ENCODE data around the gene SEC24B.

DNA sequence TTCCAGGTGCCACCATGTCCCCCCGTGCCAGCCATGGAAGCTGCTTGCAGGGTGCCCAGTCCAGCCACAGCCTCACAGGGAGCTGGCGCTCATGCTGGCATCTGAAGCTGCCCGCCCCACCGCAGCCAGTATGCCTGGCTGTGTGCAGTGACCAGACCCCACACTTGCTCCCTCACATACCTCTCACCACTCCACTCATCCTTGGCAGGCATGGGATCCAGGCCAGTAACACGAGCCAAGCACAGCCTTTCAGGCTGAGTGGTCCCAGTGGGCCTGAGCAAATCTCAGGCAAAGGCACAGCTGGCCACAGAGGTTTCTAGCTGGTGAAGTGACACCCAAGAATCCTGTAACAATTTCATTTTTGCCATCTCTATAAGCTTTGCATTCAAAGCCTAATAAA lies 48.4 kb upstream of the SEC24B start:
- TF ChIP-seq POLR2AphosphoS5 (IDR thresholded peaks at IDR 0.05) (no peak), POLR2A (IDR thresholded peaks at IDR 0.05) (no peak)
- TF ChIP-seq, protein P1, sequence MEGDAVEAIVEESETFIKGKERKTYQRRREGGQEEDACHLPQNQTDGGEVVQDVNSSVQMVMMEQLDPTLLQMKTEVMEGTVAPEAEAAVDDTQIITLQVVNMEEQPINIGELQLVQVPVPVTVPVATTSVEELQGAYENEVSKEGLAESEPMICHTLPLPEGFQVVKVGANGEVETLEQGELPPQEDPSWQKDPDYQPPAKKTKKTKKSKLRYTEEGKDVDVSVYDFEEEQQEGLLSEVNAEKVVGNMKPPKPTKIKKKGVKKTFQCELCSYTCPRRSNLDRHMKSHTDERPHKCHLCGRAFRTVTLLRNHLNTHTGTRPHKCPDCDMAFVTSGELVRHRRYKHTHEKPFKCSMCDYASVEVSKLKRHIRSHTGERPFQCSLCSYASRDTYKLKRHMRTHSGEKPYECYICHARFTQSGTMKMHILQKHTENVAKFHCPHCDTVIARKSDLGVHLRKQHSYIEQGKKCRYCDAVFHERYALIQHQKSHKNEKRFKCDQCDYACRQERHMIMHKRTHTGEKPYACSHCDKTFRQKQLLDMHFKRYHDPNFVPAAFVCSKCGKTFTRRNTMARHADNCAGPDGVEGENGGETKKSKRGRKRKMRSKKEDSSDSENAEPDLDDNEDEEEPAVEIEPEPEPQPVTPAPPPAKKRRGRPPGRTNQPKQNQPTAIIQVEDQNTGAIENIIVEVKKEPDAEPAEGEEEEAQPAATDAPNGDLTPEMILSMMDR (IDR thresholded peaks at IDR 0.05) = no peak
